Superior temporal gyrus (tissue), 1 donor: Measurements from ENCODE around the gene DCPS.

Experiments
- DNase-seq: peaks from one replicate; pipeline ENCODE4 v3.0.0-alpha.2; 2016; ENCODE audit errors: extremely low spot score

DCPS gene

GRCh38 chr11:126328444-126328843, 24.6 kb downstream of the DCPS start:
- DNase-seq: no peak

GRCh38 chr11:126328938-126329643, 25.2 kb downstream of the DCPS start:
- no peak for DNase-seq

- no peak for DNase-seq
These were observed 25.9 kb downstream of the DCPS start for GRCh38 chr11:126329644-126330211.

GRCh38 chr11:126331286-126331685, 27.4 kb downstream of the DCPS start:
- DNase-seq: no peak

GRCh38 chr11:126332221-126332711, 28.4 kb downstream of the DCPS start:
- DNase-seq: no peak

- DNase-seq: no peak
These were observed 29.3 kb downstream of the DCPS start for GRCh38 chr11:126333142-126333541.

- DNase-seq: no peak
These were observed 31.0 kb downstream of the DCPS start for GRCh38 chr11:126334659-126335462.

GRCh38 chr11:126335463-126335760, 31.6 kb downstream of the DCPS start:
- DNase-seq: no peak

- DNase-seq: no peak
These were observed 32.3 kb downstream of the DCPS start for GRCh38 chr11:126336138-126336541.

- DNase-seq: no peak
These were observed 32.8 kb downstream of the DCPS start for GRCh38 chr11:126336671-126337101.

- DNase-seq: no peak
These were observed 33.2 kb downstream of the DCPS start for GRCh38 chr11:126337126-126337473.

- no peak for DNase-seq
These were observed 33.8 kb downstream of the DCPS start for GRCh38 chr11:126337474-126338241.

- no peak for DNase-seq
These were observed 34.6 kb downstream of the DCPS start for GRCh38 chr11:126338346-126339055.

- no peak for DNase-seq
These were observed 35.4 kb downstream of the DCPS start for GRCh38 chr11:126339073-126339862.

- no peak for DNase-seq
These were observed 36.1 kb downstream of the DCPS start for GRCh38 chr11:126339863-126340434.

- DNase-seq: no peak
These were observed 37.2 kb downstream of the DCPS start for GRCh38 chr11:126340960-126341606.

- no peak for DNase-seq
These were observed 37.9 kb downstream of the DCPS start for GRCh38 chr11:126341760-126342161.

GRCh38 chr11:126343051-126343450, 39.2 kb downstream of the DCPS start:
- no peak for DNase-seq

- DNase-seq: no peak
These were observed 40.6 kb downstream of the DCPS start for GRCh38 chr11:126344141-126345080.
